Measurements from ENCODE around the gene ZNF385C.

The ZNF385C gene

DNA sequence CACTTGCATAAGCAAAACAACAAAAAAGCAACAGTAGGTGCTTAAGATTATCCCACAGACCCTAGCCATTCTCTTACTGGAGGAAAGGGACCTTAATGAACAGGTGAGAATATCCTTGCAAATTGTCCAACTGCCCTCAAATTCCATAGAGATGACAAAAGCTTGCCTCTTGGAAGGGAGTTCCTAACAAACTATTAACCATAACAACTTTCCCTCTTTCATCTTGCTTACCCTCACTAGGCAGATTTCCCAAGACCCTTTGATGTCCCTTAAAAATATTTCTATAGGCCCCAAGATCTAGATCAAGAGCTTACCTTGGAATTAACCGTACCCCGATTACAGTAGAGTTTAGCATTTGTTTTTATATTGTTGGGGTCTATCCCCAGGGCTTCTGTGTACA lies 109.9 kb downstream of the ZNF385C start:
- no peak for DNase-seq (ENCODE audit: low spot score)

DNA sequence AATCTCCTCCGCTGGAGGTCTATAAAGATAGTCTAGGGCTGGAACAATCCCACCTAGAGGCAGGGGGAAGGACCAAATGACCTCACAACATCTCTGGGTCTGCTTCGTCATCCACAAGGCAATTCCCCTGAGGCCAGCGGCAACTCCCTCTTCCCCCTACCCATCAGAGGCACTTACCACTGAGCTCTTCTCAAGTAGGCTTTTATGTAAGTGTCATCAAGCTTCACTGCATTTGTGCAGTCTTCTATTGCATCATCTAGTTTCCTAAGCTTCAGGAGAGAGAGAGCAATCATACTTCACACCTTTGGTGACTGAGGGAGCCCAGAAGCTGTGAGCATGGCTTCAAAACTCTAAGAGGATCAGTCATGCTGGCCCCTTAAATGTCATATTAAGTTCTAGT lies 110.6 kb downstream of the ZNF385C start:
- DNase-seq (ENCODE audit: low spot score) = no peak

DNA sequence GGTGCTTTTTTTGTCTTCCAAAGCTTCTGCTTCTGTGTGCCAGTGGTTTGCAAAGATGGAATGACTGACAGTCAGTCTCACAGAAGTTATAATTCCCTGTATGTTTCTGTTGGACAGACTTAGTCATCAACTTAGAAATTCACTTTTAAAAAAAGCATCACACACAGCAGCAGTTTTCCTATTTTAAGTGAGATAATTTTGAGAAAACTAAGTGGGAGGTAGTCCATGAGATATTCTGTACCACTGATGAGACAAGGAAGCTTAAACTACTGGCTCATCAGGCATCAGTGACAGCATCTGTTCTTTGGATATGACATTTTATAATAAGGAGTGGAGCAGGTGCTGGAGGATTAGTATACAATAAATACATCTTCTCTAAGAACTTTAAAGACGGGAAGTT lies 111.6 kb downstream of the ZNF385C start:
- no peak for DNase-seq (ENCODE audit: low spot score)

DNA sequence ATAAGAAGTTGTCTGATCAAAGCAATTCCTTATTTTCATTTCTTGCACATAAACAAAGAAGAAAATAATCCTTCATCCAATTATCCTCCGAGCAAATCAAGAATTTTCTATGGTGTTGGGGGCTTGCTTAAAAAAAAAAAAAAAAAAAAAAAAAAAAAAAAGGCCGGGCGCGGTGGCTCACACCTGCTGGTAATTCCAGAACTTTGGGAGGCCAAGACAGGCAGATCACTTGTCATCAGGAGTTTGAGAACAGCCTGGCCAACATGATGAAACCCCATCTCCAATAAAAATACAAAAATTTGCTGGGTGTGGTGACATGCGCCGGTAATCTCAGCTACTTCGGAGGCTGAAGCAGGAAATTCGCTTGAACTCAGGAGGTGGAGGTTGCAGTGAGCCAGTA lies 112.4 kb downstream of the ZNF385C start:
- no peak for DNase-seq (ENCODE audit: low spot score)

DNA sequence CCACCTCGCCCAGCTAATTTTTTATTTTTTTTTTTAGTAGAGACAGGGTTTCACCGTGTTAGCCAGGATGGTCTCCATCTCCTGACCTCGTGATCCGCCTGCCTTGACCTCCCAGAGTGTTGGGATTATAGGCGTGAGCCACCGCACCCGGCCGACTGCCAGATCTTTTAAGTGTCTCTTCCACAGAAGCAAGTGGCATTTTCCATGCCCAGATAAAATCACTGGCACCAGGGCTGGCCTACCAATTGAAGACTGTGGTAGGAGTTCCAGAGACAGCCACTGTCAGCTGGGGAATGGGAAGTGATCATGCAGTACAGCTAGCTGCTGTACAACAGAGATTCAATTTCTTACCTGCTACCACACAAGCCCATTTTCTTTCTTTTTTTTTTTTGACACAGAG lies 113.8 kb downstream of the ZNF385C start:
- DNase-seq (ENCODE audit: low spot score) = no peak

DNA sequence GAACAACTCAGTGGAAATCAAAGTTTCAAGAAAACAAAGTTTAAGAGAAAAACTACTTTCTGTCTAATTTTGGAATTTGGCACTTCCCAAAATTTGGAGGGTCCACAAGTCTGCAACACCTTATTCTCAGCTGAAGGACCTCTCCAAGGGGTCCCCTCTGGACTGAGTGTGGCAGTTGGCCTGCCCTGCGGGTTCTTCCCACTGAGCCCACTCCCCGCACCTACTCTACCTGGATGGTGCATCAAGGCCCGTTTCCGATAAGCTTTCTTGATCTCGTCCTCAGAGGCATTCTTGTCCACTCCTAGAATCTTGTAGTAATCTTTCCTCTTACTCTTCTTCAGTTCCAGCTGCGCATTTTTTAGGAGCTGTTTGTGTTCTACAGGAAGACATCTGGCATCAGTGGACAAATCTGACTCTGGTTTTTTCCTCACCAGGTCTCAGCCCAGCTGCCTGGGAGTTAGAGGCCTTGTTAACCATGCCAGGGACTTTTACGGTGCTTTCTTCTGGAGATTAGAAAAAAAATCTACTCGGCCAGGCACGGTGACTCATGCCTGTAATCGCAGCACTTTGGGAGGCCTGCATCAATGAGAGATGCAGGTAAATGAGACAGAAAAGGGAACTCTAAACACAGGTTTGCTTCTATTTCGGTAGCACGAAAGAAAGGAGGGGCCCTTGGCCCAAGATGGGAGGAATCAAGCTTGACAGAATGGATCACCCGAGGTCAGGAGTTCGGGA lies 116.1 kb downstream of the ZNF385C start:
- no peak for DNase-seq (ENCODE audit: low spot score)

DNA sequence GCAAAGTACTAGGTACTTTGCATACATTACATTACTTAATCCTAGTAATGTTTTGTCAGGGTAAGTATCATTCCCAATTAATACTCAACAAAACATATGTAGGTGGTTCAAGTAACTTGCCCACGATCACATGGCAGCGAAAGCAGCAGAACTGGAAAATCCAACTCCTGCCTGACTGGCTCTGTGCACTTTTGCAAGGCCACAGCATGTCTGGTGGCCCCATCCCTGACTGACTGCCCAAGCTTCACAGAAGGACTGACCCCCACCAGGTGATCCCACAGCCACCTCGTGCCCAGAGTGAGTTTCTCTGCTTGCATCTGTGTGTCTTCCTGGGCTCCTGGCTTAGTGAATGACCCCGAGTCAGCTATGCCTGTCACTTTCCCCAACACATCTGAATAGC lies 120.3 kb downstream of the ZNF385C start:
- DNase-seq (ENCODE audit: low spot score) = no peak

DNA sequence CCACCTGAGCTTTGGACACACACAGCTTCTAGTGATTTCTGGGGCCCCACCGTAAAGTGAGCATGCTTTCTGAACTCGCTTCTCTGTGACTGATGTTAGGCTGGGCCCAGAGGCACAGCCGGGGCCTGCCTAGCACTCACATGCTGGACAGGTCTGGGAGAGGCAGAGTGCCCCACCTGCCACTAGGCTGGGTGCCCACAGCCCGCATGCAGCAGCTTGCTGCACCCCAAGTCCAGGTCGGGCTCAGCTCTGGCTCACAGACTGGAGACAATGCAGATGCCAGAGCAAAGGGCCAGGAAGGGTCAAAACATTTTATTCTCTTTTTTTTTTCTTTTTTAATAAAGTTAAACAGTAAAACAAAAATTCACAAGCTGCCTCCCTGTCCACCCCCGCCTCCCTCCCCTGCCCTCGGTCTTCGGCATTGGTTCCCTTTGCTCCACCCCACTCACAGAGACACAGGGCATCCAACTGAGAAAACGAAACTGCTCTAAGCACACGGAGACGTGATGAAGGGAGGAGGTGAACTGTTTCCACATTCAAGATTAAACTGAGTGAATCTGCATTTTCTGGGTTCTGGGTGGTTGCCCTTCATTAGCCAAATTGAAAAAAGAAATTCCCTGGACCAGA lies 122.0 kb downstream of the ZNF385C start:
- no peak for DNase-seq (ENCODE audit: low spot score)
